Pancreas (tissue), 10 donors: Measurements from ENCODE around the gene RHBDL1. TPM values are rescaled to one million over a fixed set of nuclear protein-coding genes. Genes with fewer than 3 reads are reported as not detected.

Source experiments
- ATAC-seq, 4 donors: fragments of 200-7000 bp; cut with Tn5 transposase; one replicate each; pipeline versions ENCODE4 v1.8.0 to v1.9.1; 2020; ENCODE audit warnings: mild to moderate bottlenecking in 4 of 4, moderate library complexity in 4 of 4
- DNase-seq, 6 donors: peaks; one replicate each; pipeline ENCODE4 v3.0.0-alpha.2; 2020
- FAIRE-seq: peaks from 2 replicates; lab custom pipeline; 2012; peaks lifted over from hg19 to GRCh38; lab: Jason Lieb, UNC
- H3K27ac ChIP-seq, 4 donors: fragments of 200-600 bp; sonication (generic); 1 replicate in 3 of 4; 2 replicates in 1 of 4; pipeline versions ENCODE4 v1.5.0 to v1.8.0; 2020
- H3K27me3 ChIP-seq, 4 donors: fragments of 200-600 bp; one replicate each; pipeline ENCODE4 v1.8.0; 2021
- H3K36me3 ChIP-seq, 3 donors: fragments of 200-600 bp; sonication (generic) in 1 of 3; one replicate each; pipeline versions ENCODE4 v1.5.0 to v1.8.0; 2020 to 2021
- H3K4me1 ChIP-seq, 3 donors: fragments of 200-600 bp; one replicate each; pipeline ENCODE4 v1.8.0; 2021
- H3K4me3 ChIP-seq, 4 donors: fragments of 200-600 bp; sonication (generic) in 2 of 4; one replicate each; pipeline versions ENCODE4 v1.5.0 to v1.8.0; 2020 to 2021
- H3K9me3 ChIP-seq, 4 donors: fragments of 200-600 bp; one replicate each; pipeline ENCODE4 v1.8.0; 2021
- CTCF ChIP-seq, 4 donors: fragments of 200-600 bp; sonication (generic) in 3 of 4; IDR thresholded peaks; one replicate each; pipeline versions ENCODE4 v1.5.0 to v1.8.0; 2021; ENCODE audit warnings: antibody characterized with exemption in 4 of 4
- WGBS, 2 donors: extraction: QIAGEN DNeasy Blood & Tissue Kit; methylation state at CpG; one replicate each; pipeline ENCODE4 v1.1.7; 2013; 5-methylcytosine and 5-hydroxymethylcytosine counted together
- intact Hi-C, 3 donors: fragments of 100-400 bp; cut with DNase I; formaldehyde crosslinking; loops; one replicate each; pipeline versions ENCODE4 v1.11.1 to v1.14.2; 2022
- polyA plus RNA-seq, 2 donors: library from polyadenylated mRNA; stranded (reverse); fragments of 200-250 nt; gene quantifications; one replicate each; pipeline ENCODE4 v1.2.3, GENCODE V29; 2013
- total RNA-seq, 6 donors: library from RNA; stranded (reverse); fragmentation: NEBNext Ultra II Directional in 4 of 6; extraction: Animal tissue kit (Norgen Biotek cat#: 25700) in 4 of 6; gene quantifications; one replicate each; pipeline versions ENCODE4 v1.2.1 to v1.2.4, GENCODE V29; 2021 to 2023
- donor health status: healthy with polysubstance abuse.
- donor health status: DM: no; HTN: no; CAD: no; lungs with moderate emphysema.
- donor health status: DM: no; HTN: no; CAD: no.
- donor health status: control.
- donor health status: control.
- donor health status: Bipolar disorder and iron deficiency.
- donor health status: DM: yes; HTN: yes; CAD: no.
- donor health status: DM: no; HTN: no; CAD: no.
- donor health status: DM: no; HTN: no; CAD: no.
- donor health status: DM: yes; HTN: yes; CAD: no.

RHBDL1 gene
- total and polyA plus RNA-seq, 8 donors = 0.28 to 5.1 (median 0.98) TPM

- ATAC-seq = peak in 3 of 4 donors; percentile 0 to 1 (median 1)
- no peak for FAIRE-seq
- H3K27me3 ChIP-seq = no peaks in the 10 kb centered on the region
- H3K9me3 ChIP-seq = no peaks in the 10 kb centered on the region
- H3K36me3 ChIP-seq = no peaks in the 10 kb centered on the region
- peaks cover 5 to 7% (median 5%) of the 10 kb centered on the region in 3 donors for H3K4me1 ChIP-seq
- H3K4me3 ChIP-seq = no peak overlapping the region
- intact Hi-C loops = loop anchor here in 1 of 3 donors (5.0 kb wide), 1 partner anchor 83 kb away; no protein-coding TSS in a partner anchor
- no peak for TF ChIP-seq CTCF (IDR thresholded peaks at IDR 0.05)
- 58 to 66% methylated on average over 6 of the region's 6 CpGs for WGBS, 2 donors
- DNase-seq = peak in 1 of 6 donors; percentile 86
- peak overlapping the region; percentile 55 to 72 (median 61) for H3K27ac ChIP-seq
These were observed 15.4 kb upstream of the RHBDL1 start for GRCh38 chr16:660132-660458.

GRCh38 chr16:660459-661183 lies 14.8 kb upstream of the RHBDL1 start:
- no peaks in the 10 kb centered on the region for H3K9me3 ChIP-seq
- H3K36me3 ChIP-seq = no peaks in the 10 kb centered on the region
- FAIRE-seq (no peak), ATAC-seq (peak; percentile 82 to 90 (median 88)), DNase-seq (peak in 5 of 6 donors; percentile 92 to 98 (median 95))
- peak; percentile 35 to 64 (median 48) for TF ChIP-seq CTCF (IDR thresholded peaks at IDR 0.05)
- intact Hi-C loops = loop anchor here in 1 of 3 donors (5.0 kb wide), 1 partner anchor 83 kb away; no protein-coding TSS in a partner anchor
- 8 to 14% methylated on average over 27 to 38 of the region's 43 CpGs for WGBS, 2 donors
- peaks cover 5 to 7% (median 5%) of the 10 kb centered on the region in 3 donors for H3K4me1 ChIP-seq
- peak overlapping the region in 2 of 4 donors; percentile 9 to 19 for H3K4me3 ChIP-seq
- peak overlapping the region; percentile 60 to 72 (median 63) for H3K27ac ChIP-seq
- H3K27me3 ChIP-seq = no peaks in the 10 kb centered on the region

- peak overlapping the region; percentile 55 to 64 (median 62) for H3K27ac ChIP-seq
- TF ChIP-seq CTCF (IDR thresholded peaks at IDR 0.05) = no peak
- H3K36me3 ChIP-seq = no peaks in the 10 kb centered on the region
- H3K4me3 ChIP-seq = peak overlapping the region in 1 of 4 donors; percentile 9
- ATAC-seq = peak; percentile 1 to 12 (median 8)
- intact Hi-C loops = loop anchor here in 1 of 3 donors (5.0 kb wide), 1 partner anchor 84 kb away; no protein-coding TSS in a partner anchor
- FAIRE-seq = no peak
- DNase-seq = peak in 2 of 6 donors; percentile 71 to 87
- H3K27me3 ChIP-seq = no peaks in the 10 kb centered on the region
- no peaks in the 10 kb centered on the region for H3K9me3 ChIP-seq
- H3K4me1 ChIP-seq = peaks cover 5 to 7% (median 5%) of the 10 kb centered on the region in 3 donors
- 25 to 33% methylated on average over 34 to 35 of the region's 35 CpGs for WGBS, 2 donors
These were observed 14.2 kb upstream of the RHBDL1 start for GRCh38 chr16:661184-661821.

- Histone ChIP-seq H3K27me3 (no peaks in the 10 kb centered on the region), H3K9me3 (no peaks in the 10 kb centered on the region), H3K4me1 (peaks cover 5 to 7% (median 5%) of the 10 kb centered on the region in 3 donors), H3K4me3 (no peak overlapping the region), H3K36me3 (no peaks in the 10 kb centered on the region), H3K27ac (no peak overlapping the region)
- ATAC-seq = no peak
- no peak for TF ChIP-seq CTCF (IDR thresholded peaks at IDR 0.05)
- 90 to 94% methylated on average over 19 of the region's 19 CpGs for WGBS, 2 donors
- no peak for FAIRE-seq
- DNase-seq = peak in 1 of 6 donors; percentile 82
- intact Hi-C loops = loop anchor here in 1 of 3 donors (5.0 kb wide), 1 partner anchor 85 kb away; no protein-coding TSS in a partner anchor
These were observed 13.4 kb upstream of the RHBDL1 start for GRCh38 chr16:662095-662494.
